ENCODE data around the gene AATF.

AATF gene

GRCh38 chr17:36940313-36941264, 8.2 kb upstream of the AATF start:
- DNase-seq (ENCODE audit: low read depth in 1 of 2, low spot score in 1 of 2) = no peak

- DNase-seq (ENCODE audit: low read depth in 1 of 2, low spot score in 1 of 2) = no peak
These were observed 7.3 kb upstream of the AATF start for GRCh38 chr17:36941265-36942010.

GRCh38 chr17:36942019-36942599, 6.6 kb upstream of the AATF start:
- no peak for DNase-seq (ENCODE audit: low read depth in 1 of 2, low spot score in 1 of 2)

GRCh38 chr17:36942631-36943125, 6.1 kb upstream of the AATF start:
- DNase-seq (ENCODE audit: low read depth in 1 of 2, low spot score in 1 of 2) = no peak

GRCh38 chr17:36943250-36944191, 5.2 kb upstream of the AATF start:
- DNase-seq (ENCODE audit: low read depth in 1 of 2, low spot score in 1 of 2) = no peak

- no peak for DNase-seq (ENCODE audit: low read depth in 1 of 2, low spot score in 1 of 2)
These were observed 4.2 kb upstream of the AATF start for GRCh38 chr17:36944553-36944952.

GRCh38 chr17:36945140-36945539, 3.6 kb upstream of the AATF start:
- no peak for DNase-seq (ENCODE audit: low read depth in 1 of 2, low spot score in 1 of 2)

- no peak for DNase-seq (ENCODE audit: low read depth in 1 of 2, low spot score in 1 of 2)
These were observed 2.6 kb upstream of the AATF start for GRCh38 chr17:36945959-36946725.

- DNase-seq (ENCODE audit: low read depth in 1 of 2, low spot score in 1 of 2) = no peak
These were observed 2.0 kb upstream of the AATF start for GRCh38 chr17:36946726-36947091.

- no peak for DNase-seq (ENCODE audit: low read depth in 1 of 2, low spot score in 1 of 2)
These were observed 635 bp upstream of the AATF start for GRCh38 chr17:36947922-36948716.

GRCh38 chr17:36949461-36949927, 740 bp downstream of the AATF start:
- DNase-seq (ENCODE audit: low read depth in 1 of 2, low spot score in 1 of 2) = no peak

GRCh38 chr17:36950027-36950426, 1.3 kb downstream of the AATF start:
- no peak for DNase-seq (ENCODE audit: low read depth in 1 of 2, low spot score in 1 of 2)

GRCh38 chr17:36951084-36951789, 2.5 kb downstream of the AATF start:
- no peak for DNase-seq (ENCODE audit: low read depth in 1 of 2, low spot score in 1 of 2)

- no peak for DNase-seq (ENCODE audit: low read depth in 1 of 2, low spot score in 1 of 2)
These were observed 22.8 kb downstream of the AATF start for GRCh38 chr17:36971508-36971907.

- DNase-seq (ENCODE audit: low read depth in 1 of 2, low spot score in 1 of 2) = no peak
These were observed 23.5 kb downstream of the AATF start for GRCh38 chr17:36972186-36972700.

GRCh38 chr17:36972905-36973304, 24.2 kb downstream of the AATF start:
- DNase-seq (ENCODE audit: low read depth in 1 of 2, low spot score in 1 of 2) = no peak

GRCh38 chr17:36975922-36976515, 27.3 kb downstream of the AATF start:
- DNase-seq (ENCODE audit: low read depth in 1 of 2, low spot score in 1 of 2) = no peak

GRCh38 chr17:36977066-36977465, 28.3 kb downstream of the AATF start:
- no peak for DNase-seq (ENCODE audit: low read depth in 1 of 2, low spot score in 1 of 2)
